H9 (cell line): Measurements from ENCODE around the gene OGA. TPM values are rescaled to one million over a fixed set of nuclear protein-coding genes. Genes with fewer than 3 reads are reported as not detected.

Source experiments
- DNase-seq: peaks from one replicate; pipeline ENCODE4 v3.0.0-alpha.2; 2017
- H2AFZ ChIP-seq: one replicate; pipeline ENCODE4 v1.6.1; 2013; ENCODE audit warnings: mild to moderate bottlenecking, low read length, control low read depth, moderate library complexity
- H2AK5ac ChIP-seq: 2 replicates; pipeline ENCODE4 v1.6.1; 2013; ENCODE audit warnings: low read length, control low read depth, mixed read lengths; ENCODE audit not compliant: insufficient read length
- H2BK120ac ChIP-seq: one replicate; pipeline ENCODE4 v1.6.1; 2013; ENCODE audit warnings: low read depth, mild to moderate bottlenecking, low read length, control low read depth, inconsistent platforms; ENCODE audit not compliant: poor library complexity, severe bottlenecking
- H2BK12ac ChIP-seq: 2 replicates; pipeline ENCODE4 v1.6.1; 2013; ENCODE audit warnings: low read length, control low read depth, mixed read lengths, low read depth; ENCODE audit not compliant: insufficient read length
- H2BK15ac ChIP-seq: 2 replicates; pipeline ENCODE4 v1.6.1; 2013; ENCODE audit warnings: low read depth, low read length, control low read depth
- H2BK20ac ChIP-seq: one replicate; pipeline ENCODE4 v1.6.1; 2013; ENCODE audit warnings: low read depth, mild to moderate bottlenecking, low read length, control low read depth, inconsistent platforms; ENCODE audit not compliant: poor library complexity, severe bottlenecking
- H2BK5ac ChIP-seq: 2 replicates; pipeline ENCODE4 v1.6.1; 2013; ENCODE audit warnings: low read length, control low read depth, mixed read lengths; ENCODE audit not compliant: insufficient read length
- H3K14ac ChIP-seq: 2 replicates; pipeline ENCODE4 v1.6.1; 2013; ENCODE audit warnings: low read length, control low read depth; ENCODE audit not compliant: insufficient read depth
- H3K18ac ChIP-seq: 2 replicates; pipeline ENCODE4 v1.6.1; 2013; ENCODE audit warnings: low read depth, mild to moderate bottlenecking, mixed read lengths, low read length, control low read depth; ENCODE audit not compliant: insufficient read length
- H3K23ac ChIP-seq: 2 replicates; pipeline ENCODE4 v1.6.1; 2013; ENCODE audit warnings: low read length, control low read depth, mixed read lengths, low read depth; ENCODE audit not compliant: insufficient read length
- H3K23me2 ChIP-seq: 2 replicates; pipeline ENCODE4 v1.6.1; 2013; ENCODE audit warnings: low read depth, mild to moderate bottlenecking, mixed read lengths, low read length, control low read depth; ENCODE audit not compliant: insufficient read length, poor library complexity, severe bottlenecking
- H3K27ac ChIP-seq: 2 replicates; pipeline ENCODE4 v1.5.1; 2013; ENCODE audit warnings: low read length, control low read depth, mixed read lengths, low read depth; ENCODE audit not compliant: insufficient read length
- H3K27me3 ChIP-seq: 2 replicates; pipeline ENCODE4 v1.6.1; 2013; ENCODE audit warnings: low read length, control low read depth, inconsistent platforms; ENCODE audit not compliant: insufficient read depth
- H3K4ac ChIP-seq: 2 replicates; pipeline ENCODE4 v1.6.1; 2013; ENCODE audit warnings: low read depth, mild to moderate bottlenecking, control low read depth, inconsistent platforms, low read length, moderate library complexity
- H3K4me1 ChIP-seq: 2 replicates; pipeline ENCODE4 v1.6.1; 2013; ENCODE audit warnings: low read length, control low read depth, inconsistent platforms; ENCODE audit not compliant: insufficient read depth
- H3K4me2 ChIP-seq: 2 replicates; pipeline ENCODE4 v1.6.1; 2013; ENCODE audit warnings: low read length, control low read depth, mixed read lengths; ENCODE audit not compliant: insufficient read length, insufficient read depth
- H3K56ac ChIP-seq: 2 replicates; pipeline ENCODE4 v1.6.1; 2013; ENCODE audit warnings: low read depth, mild to moderate bottlenecking, mixed read lengths, low read length, control low read depth; ENCODE audit not compliant: insufficient read length
- H3K79me1 ChIP-seq: 2 replicates; pipeline ENCODE4 v1.6.1; 2013; ENCODE audit warnings: low read depth, mild to moderate bottlenecking, moderate library complexity, low read length, control low read depth, inconsistent platforms; ENCODE audit not compliant: insufficient read depth, poor library complexity, severe bottlenecking
- H3K79me2 ChIP-seq: 2 replicates; pipeline ENCODE4 v1.6.1; 2013; ENCODE audit warnings: low read length, control low read depth, inconsistent platforms; ENCODE audit not compliant: insufficient read depth
- H3K9ac ChIP-seq: 2 replicates; pipeline ENCODE4 v1.6.1; 2013; ENCODE audit warnings: low read length, control low read depth, mixed read lengths; ENCODE audit not compliant: insufficient read length; ENCODE audit errors: extremely low read depth
- H3K9me3 ChIP-seq: one replicate; pipeline ENCODE4 v1.6.1; 2013; ENCODE audit warnings: low read depth, low read length, inconsistent platforms; ENCODE audit not compliant: control insufficient read depth
- H3T11ph ChIP-seq: one replicate; pipeline ENCODE4 v1.6.1; 2013; ENCODE audit warnings: mild to moderate bottlenecking, low read length, control low read depth, inconsistent platforms
- H4K20me1 ChIP-seq: one replicate; pipeline ENCODE4 v1.6.1; 2013; ENCODE audit not compliant: control insufficient read depth, insufficient read length, insufficient read depth
- H4K5ac ChIP-seq: 2 replicates; pipeline ENCODE4 v1.6.1; 2013; ENCODE audit warnings: low read depth, mild to moderate bottlenecking, mixed read lengths, low read length, control low read depth; ENCODE audit not compliant: insufficient read length
- H4K8ac ChIP-seq: replicated peaks from 2 replicates; pipeline ENCODE4 v1.6.1; 2013; ENCODE audit warnings: low read length, control low read depth, mixed read lengths, low read depth; ENCODE audit not compliant: insufficient read length
- H4K91ac ChIP-seq: 2 replicates; pipeline ENCODE4 v1.6.1; 2013; ENCODE audit warnings: low read depth, mild to moderate bottlenecking, moderate library complexity, mixed read lengths, low read length, control low read depth; ENCODE audit not compliant: insufficient read length
- H3K27ac Mint-ChIP-seq, 3 experiments: 2 replicates in 2 of 3; 3 replicates in 1 of 3; pipeline ENCODE4 v1.8.0; 2020 to 2021; ENCODE audit warnings: mixed read lengths in 3 of 3, mild to moderate bottlenecking in 1 of 3, moderate library complexity in 1 of 3
- H3K27me3 Mint-ChIP-seq: 2 replicates; pipeline ENCODE4 v1.8.0; 2021; ENCODE audit warnings: low read depth, mild to moderate bottlenecking, moderate library complexity, mixed read lengths
- H3K36me3 Mint-ChIP-seq, 3 experiments: 2 replicates in 2 of 3; 3 replicates in 1 of 3; pipeline ENCODE4 v1.8.0; 2020 to 2021; ENCODE audit warnings: low read depth in 3 of 3, mixed read lengths in 3 of 3; ENCODE audit not compliant: insufficient read depth in 1 of 3
- H3K4me1 Mint-ChIP-seq, 2 experiments: 2 replicates each; pipeline ENCODE4 v1.8.0; 2020; ENCODE audit warnings: mixed read lengths in 2 of 2
- H3K4me3 Mint-ChIP-seq, 2 experiments: 2 replicates in 1 of 2; 3 replicates in 1 of 2; pipeline ENCODE4 v1.8.0; 2020 to 2021; ENCODE audit warnings: mild to moderate bottlenecking in 2 of 2, mixed read lengths in 2 of 2, moderate library complexity in 1 of 2
- H3K9me3 Mint-ChIP-seq, 2 experiments: 2 replicates in 1 of 2; 3 replicates in 1 of 2; pipeline ENCODE4 v1.8.0; 2020; ENCODE audit warnings: mild to moderate bottlenecking in 2 of 2, mixed read lengths in 2 of 2, moderate library complexity in 1 of 2
- WGBS: extraction: QIAGEN DNeasy Blood & Tissue Kit; methylation state at CpG from one replicate; pipeline ENCODE4 v1.1.7; 2013; ENCODE audit warnings: missing lambda C conversion rate, low lambda C conversion rate, mixed read lengths; ENCODE audit not compliant: insufficient read length; ENCODE audit errors: extremely low coverage; 5-methylcytosine and 5-hydroxymethylcytosine counted together
- total RNA-seq: library from RNA; stranded (reverse); gene quantifications from 2 replicates; pipeline ENCODE4 v1.2.1, GENCODE V29; 2021
- TF ChIP-seq, protein P1 (sequence below): fragments of 200-600 bp; sonication (generic); conservative IDR thresholded peaks from 3 replicates; pipeline ENCODE4 v1.8.0; 2021; ENCODE audit warnings: antibody characterized with exemption, mild to moderate bottlenecking

Gene OGA
- total RNA-seq, 1 experiment from 2014 or later = 125 TPM

DNA sequence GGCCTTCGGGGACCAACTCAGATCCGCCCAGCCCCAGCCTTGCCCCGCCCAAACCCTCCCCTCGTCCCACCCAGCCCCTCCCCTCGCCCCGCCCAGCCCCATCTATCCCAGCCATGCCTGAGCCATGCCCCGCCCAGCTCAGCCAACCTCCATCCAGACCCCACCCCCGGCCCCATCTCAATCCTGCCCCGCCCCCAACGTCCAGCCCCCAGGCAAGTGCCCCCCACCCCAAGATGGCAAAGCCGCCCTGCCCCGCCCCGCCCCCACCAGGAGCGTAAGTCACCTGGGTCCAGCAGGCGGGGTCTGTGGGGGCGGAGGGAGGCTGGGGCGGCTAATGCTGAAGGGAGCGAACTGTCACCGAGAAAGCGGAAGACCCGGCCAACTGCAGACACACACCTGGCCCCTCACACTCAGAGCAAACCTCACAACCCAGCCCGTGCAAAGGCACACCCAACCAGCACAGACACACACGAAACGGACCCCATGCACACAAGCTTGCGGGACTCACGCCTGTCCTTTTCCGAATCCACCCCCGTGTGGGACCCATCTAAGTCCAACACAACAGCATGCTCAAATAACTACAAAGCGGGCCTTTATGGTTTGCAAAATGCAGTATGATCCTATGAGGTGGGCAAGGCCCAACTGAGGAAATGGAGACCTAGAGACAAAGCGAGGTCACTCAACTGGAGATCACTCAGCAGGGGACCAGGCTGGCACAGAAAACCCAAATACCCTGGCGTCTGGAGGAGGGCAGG, 11.5 kb upstream of the OGA start:
- no peaks in the 10 kb centered on the region for H3K9me3 ChIP-seq
- peak; percentile 92 for DNase-seq
- no CpG with 5 or more reads among the region's 31 CpGs for WGBS
- no peak overlapping the region for H2BK20ac ChIP-seq
- H3K79me1 ChIP-seq = no peaks in the 10 kb centered on the region
- Mint-ChIP-seq H3K4me1 (peaks cover 18 to 27% of the 10 kb centered on the region in 2 experiments), H3K27ac (peak overlapping the region; percentile 78 to 89 (median 86); a peak in 5 of 7 replicates), H3K36me3 (peaks cover 3 to 9% (median 6%) of the 10 kb centered on the region in 3 experiments; a peak in 6 of 7 replicates), H3K27me3 (peaks cover 10% of the 10 kb centered on the region), H3K4me3 (peak overlapping the region; percentile 64 to 85), H3K9me3 (no peaks in the 10 kb centered on the region)
- H4K91ac ChIP-seq = no peak overlapping the region
- no peak overlapping the region for H3K23ac ChIP-seq
- H3K14ac ChIP-seq = no peak overlapping the region
- H3T11ph ChIP-seq = no peak overlapping the region
- no peak overlapping the region for H2BK120ac ChIP-seq
- H3K27me3 ChIP-seq = no peaks in the 10 kb centered on the region
- H3K18ac ChIP-seq = no peak overlapping the region
- no peak overlapping the region for H2BK12ac ChIP-seq
- H2BK5ac ChIP-seq = no peak overlapping the region
- peaks cover 6% of the 10 kb centered on the region; the same call in 1 of the 2 replicates for H3K4me1 ChIP-seq
- no peak overlapping the region for H3K56ac ChIP-seq
- H3K4me2 ChIP-seq = peak overlapping the region; percentile 94
- H4K20me1 ChIP-seq = peaks cover 3% of the 10 kb centered on the region
- H3K23me2 ChIP-seq = peaks cover 19% of the 10 kb centered on the region
- H2AFZ ChIP-seq = no peak overlapping the region
- no peak overlapping the region for H3K27ac ChIP-seq
- no peak overlapping the region for H3K9ac ChIP-seq
- TF ChIP-seq, protein P1, sequence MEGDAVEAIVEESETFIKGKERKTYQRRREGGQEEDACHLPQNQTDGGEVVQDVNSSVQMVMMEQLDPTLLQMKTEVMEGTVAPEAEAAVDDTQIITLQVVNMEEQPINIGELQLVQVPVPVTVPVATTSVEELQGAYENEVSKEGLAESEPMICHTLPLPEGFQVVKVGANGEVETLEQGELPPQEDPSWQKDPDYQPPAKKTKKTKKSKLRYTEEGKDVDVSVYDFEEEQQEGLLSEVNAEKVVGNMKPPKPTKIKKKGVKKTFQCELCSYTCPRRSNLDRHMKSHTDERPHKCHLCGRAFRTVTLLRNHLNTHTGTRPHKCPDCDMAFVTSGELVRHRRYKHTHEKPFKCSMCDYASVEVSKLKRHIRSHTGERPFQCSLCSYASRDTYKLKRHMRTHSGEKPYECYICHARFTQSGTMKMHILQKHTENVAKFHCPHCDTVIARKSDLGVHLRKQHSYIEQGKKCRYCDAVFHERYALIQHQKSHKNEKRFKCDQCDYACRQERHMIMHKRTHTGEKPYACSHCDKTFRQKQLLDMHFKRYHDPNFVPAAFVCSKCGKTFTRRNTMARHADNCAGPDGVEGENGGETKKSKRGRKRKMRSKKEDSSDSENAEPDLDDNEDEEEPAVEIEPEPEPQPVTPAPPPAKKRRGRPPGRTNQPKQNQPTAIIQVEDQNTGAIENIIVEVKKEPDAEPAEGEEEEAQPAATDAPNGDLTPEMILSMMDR = no peak
- H3K4ac ChIP-seq = no peak overlapping the region
- H2BK15ac ChIP-seq = no peak overlapping the region
- H2AK5ac ChIP-seq = no peak overlapping the region
- H3K79me2 ChIP-seq = no peaks in the 10 kb centered on the region
- H4K8ac ChIP-seq = no peak overlapping the region
- H4K5ac ChIP-seq = no peak overlapping the region
